Fibroblast of lung (primary cell): ENCODE data around the gene ZBTB7C. TPM values are rescaled to one million over a fixed set of nuclear protein-coding genes. Genes with fewer than 3 reads are reported as not detected.

Experiments
- DNase-seq, 2 donors: peaks; one replicate each; pipeline versions ENCODE4 v3.0.0 to v3.0.0-alpha.2; 2010; ENCODE audit warnings: low read depth in 2 of 2
- H2AFZ ChIP-seq: 2 replicates; pipeline ENCODE4 v1.5.1; 2012; ENCODE audit warnings: low read length, control low read depth, inconsistent platforms
- H3K27ac ChIP-seq: 2 replicates; pipeline ENCODE4 v1.5.1; 2011; ENCODE audit warnings: low read length, control low read depth; ENCODE audit not compliant: insufficient read depth
- H3K27me3 ChIP-seq: 2 replicates; pipeline ENCODE4 v1.5.1; 2011; ENCODE audit warnings: mild to moderate bottlenecking, low read length; ENCODE audit not compliant: control insufficient read depth, insufficient read depth
- H3K36me3 ChIP-seq: 2 replicates; pipeline ENCODE4 v1.5.1; 2011; ENCODE audit warnings: low read length; ENCODE audit not compliant: control insufficient read depth, insufficient read depth
- H3K4me1 ChIP-seq: 2 replicates; pipeline ENCODE4 v1.5.1; 2011; ENCODE audit warnings: low read length; ENCODE audit not compliant: control insufficient read depth, insufficient read depth; ENCODE audit errors: extremely low read depth
- H3K4me2 ChIP-seq: 2 replicates; pipeline ENCODE4 v1.5.1; 2011; ENCODE audit warnings: low read length, control low read depth; ENCODE audit not compliant: insufficient read depth; ENCODE audit errors: extremely low read depth
- H3K4me3 ChIP-seq, 4 experiments: fragments of 200-600 bp in 1 of 4; sonication (generic) in 1 of 4; replicated peaks in 1 of 4; 2 replicates each; pipeline ENCODE4 v1.5.1; 2011 to 2016; ENCODE audit warnings: low read length in 4 of 4, low read depth in 3 of 4, mild to moderate bottlenecking in 3 of 4, control low read depth in 2 of 4, inconsistent platforms in 1 of 4, mixed read lengths in 1 of 4; ENCODE audit not compliant: insufficient read depth in 1 of 4; ENCODE audit errors: control extremely low read depth in 1 of 4
- H3K79me2 ChIP-seq: 2 replicates; pipeline ENCODE4 v1.5.1; 2012; ENCODE audit warnings: mild to moderate bottlenecking, low read length, inconsistent platforms; ENCODE audit not compliant: control insufficient read depth, insufficient read depth
- H3K9ac ChIP-seq: 2 replicates; pipeline ENCODE4 v1.5.1; 2011; ENCODE audit warnings: mild to moderate bottlenecking, low read length, control low read depth; ENCODE audit not compliant: insufficient read depth
- H3K9me3 ChIP-seq: 2 replicates; pipeline ENCODE4 v1.5.1; 2012; ENCODE audit warnings: low read depth, low read length; ENCODE audit not compliant: control insufficient read depth, insufficient read depth
- H4K20me1 ChIP-seq: 2 replicates; pipeline ENCODE4 v1.5.1; 2011; ENCODE audit warnings: low read length; ENCODE audit not compliant: control insufficient read depth, insufficient read depth; ENCODE audit errors: extremely low read depth
- CTCF ChIP-seq, 2 donors: IDR thresholded peaks in 1 of 2; conservative IDR thresholded peaks in 1 of 2; 1 replicate in 1 of 2; 2 replicates in 1 of 2; pipeline ENCODE4 v1.5.1; 2011 to 2012; ENCODE audit warnings: low read length in 2 of 2, control low read depth in 1 of 2, inconsistent platforms in 1 of 2, low read depth in 1 of 2, mild to moderate bottlenecking in 1 of 2
- EZH2 ChIP-seq: IDR thresholded peaks from 2 replicates; pipeline ENCODE4 v1.5.1; 2012; ENCODE audit warnings: low read length, control low read depth, mild to moderate bottlenecking; ENCODE audit errors: missing control alignments
- polyA plus RNA-seq, 2 donors: library from polyadenylated mRNA; depleted of rRNA in 1 of 2; stranded (reverse) in 1 of 2; unstranded in 1 of 2; fragments of >200 nt; gene quantifications; 2 replicates each; pipeline ENCODE4 v1.2.1, GENCODE V29; 2011 to 2012; ENCODE audit warnings: missing spikeins in 1 of 2
- total RNA-seq: library from RNA; depleted of rRNA; stranded (reverse); fragments of >200 nt; gene quantifications from 2 replicates; pipeline ENCODE4 v1.2.1, GENCODE V29; 2014

ZBTB7C gene
- total and polyA plus RNA-seq, 2 donors (not counting 1 experiment from before 2014, with no cell fraction given): 0.19 to 0.33 TPM

GRCh38 chr18:48393170-48393569, 16.0 kb downstream of the ZBTB7C start:
- H3K79me2 ChIP-seq: no peaks in the 10 kb centered on the region
- H3K36me3 ChIP-seq: no peaks in the 10 kb centered on the region
- TF ChIP-seq EZH2 (no peak), CTCF (conservative IDR thresholded peaks at IDR 0.05 in 1 of 2, IDR thresholded peaks at IDR 0.05 in 1 of 2; ENCODE audit: low read depth in 1 of 2, low read length in 2 of 2) (no peak)
- no peaks in the 10 kb centered on the region for H3K9me3 ChIP-seq
- H3K27me3 ChIP-seq: peaks cover 18% of the 10 kb centered on the region
- H2AFZ ChIP-seq: no peak overlapping the region
- H3K27ac ChIP-seq: no peak overlapping the region
- H4K20me1 ChIP-seq: no peaks in the 10 kb centered on the region
- H3K4me1 ChIP-seq: no peaks in the 10 kb centered on the region
- H3K4me2 ChIP-seq: no peak overlapping the region
- no peak overlapping the region for H3K9ac ChIP-seq
- peak in 1 of 2 donors; percentile 48 for DNase-seq
- no peak overlapping the region for H3K4me3 ChIP-seq

- Histone ChIP-seq H3K79me2 (no peaks in the 10 kb centered on the region), H3K27ac (no peak overlapping the region), H3K9me3 (no peaks in the 10 kb centered on the region), H3K9ac (no peak overlapping the region), H4K20me1 (no peaks in the 10 kb centered on the region), H2AFZ (no peak overlapping the region), H3K4me3 (no peak overlapping the region), H3K36me3 (no peaks in the 10 kb centered on the region), H3K4me2 (no peak overlapping the region), H3K4me1 (no peaks in the 10 kb centered on the region), H3K27me3 (peaks cover 14% of the 10 kb centered on the region)
- TF ChIP-seq EZH2: no peak
- no peak for TF ChIP-seq CTCF (conservative IDR thresholded peaks at IDR 0.05 in 1 of 2, IDR thresholded peaks at IDR 0.05 in 1 of 2; ENCODE audit: low read depth in 1 of 2, low read length in 2 of 2)
- DNase-seq: peak; percentile 23 to 53
Measured at GRCh38 chr18:48392268-48392667, 16.9 kb downstream of the ZBTB7C start.

- no peak overlapping the region for H3K9ac ChIP-seq
- H3K36me3 ChIP-seq: no peaks in the 10 kb centered on the region
- TF ChIP-seq CTCF (conservative IDR thresholded peaks at IDR 0.05 in 1 of 2, IDR thresholded peaks at IDR 0.05 in 1 of 2; ENCODE audit: low read depth in 1 of 2, low read length in 2 of 2) (no peak), EZH2 (no peak)
- no peaks in the 10 kb centered on the region for H4K20me1 ChIP-seq
- no peaks in the 10 kb centered on the region for H3K79me2 ChIP-seq
- H3K4me1 ChIP-seq: no peaks in the 10 kb centered on the region
- no peak overlapping the region for H2AFZ ChIP-seq
- no peak for DNase-seq
- no peak overlapping the region for H3K4me2 ChIP-seq
- H3K27ac ChIP-seq: no peak overlapping the region
- no peak overlapping the region for H3K4me3 ChIP-seq
- peaks cover 12% of the 10 kb centered on the region for H3K27me3 ChIP-seq
- H3K9me3 ChIP-seq: no peaks in the 10 kb centered on the region
Measured at GRCh38 chr18:48391868-48392267, 17.3 kb downstream of the ZBTB7C start.
